ENCODE data around the gene PARS2.

Gene PARS2

DNA sequence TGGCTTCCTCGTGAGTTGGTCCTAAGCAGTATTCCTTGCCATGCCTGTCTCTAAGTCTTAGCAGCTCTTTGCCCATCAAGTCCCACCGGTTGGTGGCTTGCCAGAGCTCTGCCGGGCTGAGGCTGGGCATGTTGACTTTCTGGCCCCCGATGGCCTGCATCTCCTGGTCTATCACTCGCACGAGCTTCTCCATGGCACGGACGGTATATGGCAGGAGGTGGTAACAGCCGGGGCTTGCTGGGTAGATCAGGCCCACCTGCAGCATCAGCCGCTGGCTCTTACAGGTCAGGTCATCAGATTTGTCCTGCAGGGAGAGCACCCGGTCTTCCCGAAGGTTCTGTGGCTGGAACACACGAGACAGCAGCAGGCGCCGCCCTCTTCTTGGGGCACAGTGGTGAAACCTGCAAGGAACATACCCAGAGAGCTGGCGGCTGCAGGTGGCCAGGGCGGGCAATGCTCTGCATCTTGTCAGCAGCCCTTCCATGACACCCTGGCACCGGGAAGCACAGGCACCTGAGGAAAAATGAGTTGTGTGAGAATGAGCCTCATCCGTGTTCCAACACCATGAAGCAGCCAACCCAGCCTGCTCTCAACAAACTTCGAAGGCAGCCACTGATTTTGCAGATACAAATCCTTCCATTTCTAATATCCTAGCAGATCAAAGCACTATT is 5.5 kb downstream of the PARS2 start:
- peaks cover 5% of the 10 kb centered on the region for H3K4me1 ChIP-seq (ENCODE audit: control insufficient read depth, insufficient read depth, low read length)
- no peak overlapping the region for H3K9ac ChIP-seq (ENCODE audit: low read length)
- H3K36me3 ChIP-seq (ENCODE audit: control insufficient read depth, insufficient read depth, low read length): peaks cover 6% of the 10 kb centered on the region
- H3K4me3 ChIP-seq (ENCODE audit: low read length): no peak overlapping the region
- H3K27me3 ChIP-seq (ENCODE audit: control insufficient read depth, insufficient read depth, low read length): no peaks in the 10 kb centered on the region
- no peaks in the 10 kb centered on the region for H3K9me3 ChIP-seq (ENCODE audit: control insufficient read depth, low read length)

- H3K36me3 ChIP-seq (ENCODE audit: control insufficient read depth, insufficient read depth, low read length): peaks cover 6% of the 10 kb centered on the region
- no peak overlapping the region for H3K4me3 ChIP-seq (ENCODE audit: low read length)
- H3K9ac ChIP-seq (ENCODE audit: low read length): no peak overlapping the region
- H3K4me1 ChIP-seq (ENCODE audit: control insufficient read depth, insufficient read depth, low read length): no peaks in the 10 kb centered on the region
- H3K27me3 ChIP-seq (ENCODE audit: control insufficient read depth, insufficient read depth, low read length): no peaks in the 10 kb centered on the region
- no peaks in the 10 kb centered on the region for H3K9me3 ChIP-seq (ENCODE audit: control insufficient read depth, low read length)
Observed at GRCh38 chr1:54757833-54758232, 6.5 kb downstream of the PARS2 start.

DNA sequence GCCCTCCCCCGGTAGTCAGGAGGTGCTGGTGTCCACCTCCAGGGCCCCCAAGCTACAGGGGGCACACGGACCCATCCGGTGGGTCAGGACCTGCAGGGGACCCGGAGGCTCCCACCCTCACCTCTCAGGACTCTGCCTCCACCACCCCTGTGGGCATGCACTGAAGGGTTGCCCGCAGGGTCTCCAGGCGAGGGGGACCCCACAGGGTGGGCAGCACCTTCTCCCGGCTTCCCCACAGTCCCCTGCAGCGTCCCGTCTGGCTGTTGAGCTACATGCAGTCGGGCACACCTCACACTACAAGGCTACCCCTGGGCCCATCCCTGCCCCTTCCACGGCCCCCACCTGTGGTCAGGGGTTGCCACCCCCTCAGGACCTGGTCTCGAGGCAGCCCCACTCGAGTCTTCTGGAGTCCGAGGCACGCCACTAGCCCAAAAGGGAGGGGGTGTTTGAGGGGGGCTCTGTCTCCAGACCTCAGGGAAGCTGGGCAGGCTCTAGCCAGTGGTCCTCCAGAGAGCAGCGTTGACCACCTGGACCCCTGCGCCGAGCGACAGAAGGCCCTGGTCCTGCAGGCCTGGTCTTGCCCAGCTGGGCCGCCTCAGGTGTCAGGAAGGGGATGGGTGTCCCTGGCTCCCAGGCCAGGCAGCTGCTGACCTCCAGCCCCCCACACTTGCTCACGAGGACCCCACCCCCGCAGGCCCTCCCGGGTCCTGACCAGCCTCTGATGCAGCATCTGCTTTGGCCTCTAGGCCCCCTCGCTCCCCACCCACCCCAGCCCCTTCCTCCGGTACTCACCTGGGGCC is 9.6 kb downstream of the PARS2 start:
- Histone ChIP-seq H3K27me3 (ENCODE audit: control insufficient read depth, insufficient read depth, low read length) (no peaks in the 10 kb centered on the region), H3K9me3 (ENCODE audit: control insufficient read depth, low read length) (no peaks in the 10 kb centered on the region), H3K9ac (ENCODE audit: low read length) (no peak overlapping the region), H3K4me3 (ENCODE audit: low read length) (no peak overlapping the region), H3K36me3 (ENCODE audit: control insufficient read depth, insufficient read depth, low read length) (peaks cover 6% of the 10 kb centered on the region), H3K4me1 (ENCODE audit: control insufficient read depth, insufficient read depth, low read length) (no peaks in the 10 kb centered on the region)

GRCh38 chr1:54754045-54754444 is 10.3 kb downstream of the PARS2 start:
- H3K9me3 ChIP-seq (ENCODE audit: control insufficient read depth, low read length): no peaks in the 10 kb centered on the region
- H3K36me3 ChIP-seq (ENCODE audit: control insufficient read depth, insufficient read depth, low read length): peaks cover 6% of the 10 kb centered on the region
- H3K9ac ChIP-seq (ENCODE audit: low read length): no peak overlapping the region
- H3K4me3 ChIP-seq (ENCODE audit: low read length): no peak overlapping the region
- no peaks in the 10 kb centered on the region for H3K27me3 ChIP-seq (ENCODE audit: control insufficient read depth, insufficient read depth, low read length)
- no peaks in the 10 kb centered on the region for H3K4me1 ChIP-seq (ENCODE audit: control insufficient read depth, insufficient read depth, low read length)

DNA sequence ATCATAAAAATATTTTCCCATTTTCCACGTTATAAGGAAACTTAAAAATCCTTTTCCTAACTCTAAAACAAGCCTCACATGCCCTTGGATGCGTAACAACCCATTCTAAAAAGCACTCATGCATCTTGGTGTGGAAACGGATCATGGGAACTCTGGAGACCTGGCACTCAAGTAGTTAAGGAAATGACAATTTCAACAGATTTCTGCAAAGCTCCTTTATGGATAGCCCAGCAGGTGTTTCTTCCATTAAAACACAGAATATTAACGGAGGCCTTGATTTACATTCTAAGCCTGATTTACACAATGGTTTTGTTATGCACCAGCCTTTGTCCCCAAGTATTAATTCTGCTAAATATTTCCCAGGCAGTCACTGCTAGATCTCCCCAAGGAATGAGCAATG is 12.9 kb downstream of the PARS2 start:
- Histone ChIP-seq H3K9me3 (ENCODE audit: control insufficient read depth, low read length) (no peaks in the 10 kb centered on the region), H3K9ac (ENCODE audit: low read length) (no peak overlapping the region), H3K36me3 (ENCODE audit: control insufficient read depth, insufficient read depth, low read length) (no peaks in the 10 kb centered on the region), H3K27me3 (ENCODE audit: control insufficient read depth, insufficient read depth, low read length) (no peaks in the 10 kb centered on the region), H3K4me3 (ENCODE audit: low read length) (no peak overlapping the region), H3K4me1 (ENCODE audit: control insufficient read depth, insufficient read depth, low read length) (no peaks in the 10 kb centered on the region)

DNA sequence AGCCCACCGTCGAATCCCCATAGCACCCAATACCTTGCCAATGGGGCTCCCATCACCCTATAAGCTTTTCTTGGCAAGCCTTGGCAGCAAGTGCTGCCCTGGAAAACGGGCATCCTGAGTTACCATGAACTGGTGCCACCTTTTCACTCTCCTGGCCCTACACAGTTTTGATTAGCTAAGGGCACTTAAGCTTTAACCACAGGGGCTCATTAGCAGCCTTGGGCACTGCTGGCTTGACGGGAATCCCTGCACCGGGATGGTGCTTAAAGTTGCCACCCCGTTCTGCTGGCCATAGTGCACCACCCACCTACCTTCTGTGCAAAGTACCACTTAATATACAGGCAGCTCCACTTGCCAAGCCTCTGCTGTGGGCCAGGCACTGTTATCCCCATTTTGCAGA is 13.7 kb downstream of the PARS2 start:
- Histone ChIP-seq H3K36me3 (ENCODE audit: control insufficient read depth, insufficient read depth, low read length) (no peaks in the 10 kb centered on the region), H3K9me3 (ENCODE audit: control insufficient read depth, low read length) (no peaks in the 10 kb centered on the region), H3K4me1 (ENCODE audit: control insufficient read depth, insufficient read depth, low read length) (no peaks in the 10 kb centered on the region), H3K27me3 (ENCODE audit: control insufficient read depth, insufficient read depth, low read length) (no peaks in the 10 kb centered on the region), H3K4me3 (ENCODE audit: low read length) (no peak overlapping the region), H3K9ac (ENCODE audit: low read length) (no peak overlapping the region)

GRCh38 chr1:54748094-54748835 is 16.1 kb downstream of the PARS2 start:
- Histone ChIP-seq H3K9me3 (ENCODE audit: control insufficient read depth, low read length) (no peaks in the 10 kb centered on the region), H3K9ac (ENCODE audit: low read length) (no peak overlapping the region), H3K4me1 (ENCODE audit: control insufficient read depth, insufficient read depth, low read length) (no peaks in the 10 kb centered on the region), H3K27me3 (ENCODE audit: control insufficient read depth, insufficient read depth, low read length) (no peaks in the 10 kb centered on the region), H3K36me3 (ENCODE audit: control insufficient read depth, insufficient read depth, low read length) (peaks cover 4% of the 10 kb centered on the region), H3K4me3 (ENCODE audit: low read length) (no peak overlapping the region)

DNA sequence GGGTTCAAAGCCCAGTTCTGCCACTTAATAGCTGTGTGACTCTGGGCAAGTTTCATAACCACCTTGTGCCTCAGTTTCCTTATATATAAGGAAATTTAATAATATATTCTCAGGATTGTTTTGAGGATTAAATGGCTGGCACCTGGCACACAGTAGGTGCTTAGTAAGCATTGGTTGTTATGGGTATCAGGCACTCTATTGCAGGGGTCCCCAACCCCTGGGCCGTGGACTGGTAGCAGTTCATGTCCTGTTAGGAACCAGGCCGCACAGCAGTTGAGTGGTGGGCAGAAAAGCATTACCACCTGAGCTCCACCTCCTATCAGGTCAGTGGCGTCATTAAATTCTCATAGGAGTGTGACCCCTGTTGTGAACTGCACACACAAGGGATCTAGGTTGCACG is 18.5 kb downstream of the PARS2 start:
- H3K4me3 ChIP-seq (ENCODE audit: low read length): no peak overlapping the region
- no peaks in the 10 kb centered on the region for H3K27me3 ChIP-seq (ENCODE audit: control insufficient read depth, insufficient read depth, low read length)
- no peaks in the 10 kb centered on the region for H3K9me3 ChIP-seq (ENCODE audit: control insufficient read depth, low read length)
- H3K36me3 ChIP-seq (ENCODE audit: control insufficient read depth, insufficient read depth, low read length): peaks cover 4% of the 10 kb centered on the region
- H3K9ac ChIP-seq (ENCODE audit: low read length): no peak overlapping the region
- no peaks in the 10 kb centered on the region for H3K4me1 ChIP-seq (ENCODE audit: control insufficient read depth, insufficient read depth, low read length)

GRCh38 chr1:54745274-54745673 is 19.0 kb downstream of the PARS2 start:
- H3K36me3 ChIP-seq (ENCODE audit: control insufficient read depth, insufficient read depth, low read length): peaks cover 4% of the 10 kb centered on the region
- no peak overlapping the region for H3K9ac ChIP-seq (ENCODE audit: low read length)
- no peaks in the 10 kb centered on the region for H3K27me3 ChIP-seq (ENCODE audit: control insufficient read depth, insufficient read depth, low read length)

DNA sequence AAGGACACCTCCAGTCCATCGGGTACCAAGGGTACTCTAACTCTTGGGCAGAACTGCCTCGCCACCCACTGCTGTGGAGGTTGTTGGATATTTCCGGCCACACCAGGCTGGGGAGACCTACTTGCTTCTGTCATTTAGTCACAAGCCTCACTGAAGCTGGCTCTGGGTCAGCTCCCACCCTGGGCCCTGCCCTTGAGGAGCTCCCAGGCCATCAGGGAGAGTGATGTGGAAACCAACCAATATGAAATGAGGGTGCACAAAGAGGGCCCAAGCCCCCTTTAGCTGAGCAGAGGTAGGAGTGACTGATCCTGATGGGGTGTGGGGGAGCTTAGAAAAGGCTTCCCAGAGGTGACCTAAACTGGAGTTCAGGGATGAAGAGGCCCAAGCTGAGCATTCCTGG is 19.6 kb downstream of the PARS2 start:
- no peaks in the 10 kb centered on the region for H3K4me1 ChIP-seq (ENCODE audit: control insufficient read depth, insufficient read depth, low read length)
- H3K9ac ChIP-seq (ENCODE audit: low read length): no peak overlapping the region
- H3K27me3 ChIP-seq (ENCODE audit: control insufficient read depth, insufficient read depth, low read length): no peaks in the 10 kb centered on the region
- H3K36me3 ChIP-seq (ENCODE audit: control insufficient read depth, insufficient read depth, low read length): peaks cover 4% of the 10 kb centered on the region
- H3K9me3 ChIP-seq (ENCODE audit: control insufficient read depth, low read length): no peaks in the 10 kb centered on the region
- no peak overlapping the region for H3K4me3 ChIP-seq (ENCODE audit: low read length)

More at GRCh38 chr1:54745274-54745673, 19.0 kb downstream of the PARS2 start:
- Histone ChIP-seq H3K4me3 (ENCODE audit: low read length) (no peak overlapping the region), H3K4me1 (ENCODE audit: control insufficient read depth, insufficient read depth, low read length) (no peaks in the 10 kb centered on the region), H3K9me3 (ENCODE audit: control insufficient read depth, low read length) (no peaks in the 10 kb centered on the region)

DNA sequence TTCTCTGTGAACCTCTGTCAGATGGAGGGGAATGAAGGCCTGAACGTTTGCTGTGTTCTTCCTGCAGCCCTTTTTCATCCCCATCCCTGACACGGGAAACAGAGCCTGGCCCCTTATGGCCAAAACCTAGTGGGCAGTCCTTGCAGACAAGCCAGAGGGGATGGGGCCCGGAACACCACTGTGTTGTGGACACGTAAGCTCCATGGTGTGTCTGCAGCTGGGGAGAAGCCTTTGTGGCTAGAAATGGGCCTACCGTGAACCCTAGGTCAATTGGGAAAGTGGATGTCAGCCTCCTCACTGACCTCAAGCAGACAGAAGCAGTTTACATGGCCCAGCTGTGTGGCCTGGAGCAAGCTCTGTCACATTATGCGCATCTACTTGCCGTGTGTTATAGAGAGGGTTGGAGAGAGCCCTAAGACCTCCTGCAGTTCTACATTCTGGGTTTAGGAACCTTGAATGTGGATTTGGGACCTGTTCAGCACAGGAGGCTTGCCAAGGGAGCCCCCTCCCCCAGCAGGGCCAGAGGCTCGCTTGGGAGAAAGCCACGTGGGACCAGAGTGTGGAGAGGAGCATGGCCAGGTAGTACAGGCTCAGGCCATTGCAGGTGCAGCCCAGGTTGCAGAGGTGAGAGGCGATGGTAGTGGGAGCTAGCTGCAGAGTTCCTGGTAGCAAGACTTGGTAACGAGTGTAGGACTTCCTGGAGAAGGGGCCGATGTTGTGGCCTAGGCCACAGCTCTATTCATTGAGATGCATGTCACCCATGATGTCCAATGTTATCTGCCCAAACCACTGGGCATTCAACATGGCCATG is 20.7 kb downstream of the PARS2 start:
- H3K4me3 ChIP-seq (ENCODE audit: low read length): no peak overlapping the region
- H3K36me3 ChIP-seq (ENCODE audit: control insufficient read depth, insufficient read depth, low read length): peaks cover 4% of the 10 kb centered on the region
- no peaks in the 10 kb centered on the region for H3K27me3 ChIP-seq (ENCODE audit: control insufficient read depth, insufficient read depth, low read length)
- no peaks in the 10 kb centered on the region for H3K4me1 ChIP-seq (ENCODE audit: control insufficient read depth, insufficient read depth, low read length)
- no peak overlapping the region for H3K9ac ChIP-seq (ENCODE audit: low read length)
- no peaks in the 10 kb centered on the region for H3K9me3 ChIP-seq (ENCODE audit: control insufficient read depth, low read length)

Measured in mucosa of stomach (tissue), 1 donor.